HepG2 (cell line): Measurements from ENCODE around the gene SMIM13. TPM values are rescaled to one million over a fixed set of nuclear protein-coding genes. Genes with fewer than 3 reads are reported as not detected.

Experiments
- ATAC-seq: fragments of 200-7000 bp; cut with Tn5 transposase; 3 replicates; pipeline ENCODE4 v1.9.1; 2020; ENCODE audit warnings: mild to moderate bottlenecking, moderate library complexity
- BruUV-seq: library from RNA; stranded (reverse); fragments of 400-500 nt; replicated peaks from 2 replicates; lab custom pipeline; 2021; lab: Mats Ljungman, UMichigan
- CTCF ChIA-PET: fragments of 300-600 bp; formaldehyde crosslinking; extraction: SDS; loops from one replicate; lab custom pipeline; 2021; ENCODE audit warnings: low total read pairs, inconsistent platforms, low intra/inter-chr PET ratio; lab: Yijun Ruan, JAX
- POLR2A ChIA-PET: fragments of 350-600 bp; sonication (Branson Sonifier 250); formaldehyde crosslinking; loops from one replicate; lab custom pipeline; 2020; ENCODE audit warnings: antibody characterized with exemption, inconsistent platforms; lab: Yijun Ruan, JAX
- DNase-seq: peaks from one replicate; pipeline ENCODE4 v3.0.0-alpha.2; 2015; ENCODE audit warnings: low spot score
- FAIRE-seq: peaks from 3 replicates; lab custom pipeline; 2011; peaks lifted over from hg19 to GRCh38; lab: Jason Lieb, UNC
- H2AFZ ChIP-seq: one replicate; pipeline ENCODE4 v1.6.1; 2011; ENCODE audit warnings: low read length, inconsistent platforms
- H3K27ac ChIP-seq: fragments of 300-600 bp; 3 replicates; pipeline ENCODE4 v1.8.0; 2011; ENCODE audit warnings: mixed run types, mild to moderate bottlenecking, mixed read lengths, low read length, inconsistent platforms; ENCODE audit not compliant: insufficient read depth; ENCODE audit errors: extremely low read length
- H3K27me3 ChIP-seq, 2 experiments: fragments of 200-600 bp in 1 of 2; 2 replicates in 1 of 2; 3 replicates in 1 of 2; pipeline versions ENCODE4 v1.6.0 to v1.8.0; 2011; ENCODE audit warnings: low read length in 2 of 2, mild to moderate bottlenecking in 2 of 2, moderate library complexity in 2 of 2, inconsistent platforms in 1 of 2; ENCODE audit not compliant: insufficient read depth in 2 of 2, control insufficient read depth in 1 of 2
- H3K36me3 ChIP-seq, 2 experiments: fragments of 200-600 bp in 1 of 2; replicated peaks in 1 of 2; 2 replicates in 1 of 2; 3 replicates in 1 of 2; pipeline versions ENCODE4 v1.5.1 to v1.8.0; 2011; ENCODE audit warnings: low read length in 2 of 2, inconsistent platforms in 1 of 2; ENCODE audit not compliant: insufficient read depth in 2 of 2, control insufficient read depth in 1 of 2
- H3K4me1 ChIP-seq: 2 replicates; pipeline ENCODE4 v1.5.1; 2012; ENCODE audit warnings: low read length, inconsistent platforms; ENCODE audit not compliant: insufficient read depth
- H3K4me2 ChIP-seq: 2 replicates; pipeline ENCODE4 v1.6.0; 2011; ENCODE audit warnings: low read depth, low read length, inconsistent platforms
- H3K4me3 ChIP-seq, 3 experiments: fragments of 200-600 bp in 1 of 3; sonication (generic), shearing (Covaris generic) in 1 of 3; replicated peaks in 1 of 3; 2 replicates each; pipeline ENCODE4 v1.5.1; 2011 to 2016; ENCODE audit warnings: low read length in 3 of 3, inconsistent platforms in 2 of 3, low read depth in 2 of 3, mild to moderate bottlenecking in 2 of 3, control low read depth in 1 of 3, mixed read lengths in 1 of 3; ENCODE audit not compliant: insufficient read depth in 1 of 3
- H3K79me2 ChIP-seq: one replicate; pipeline ENCODE4 v1.6.1; 2011; ENCODE audit warnings: low read length, inconsistent platforms; ENCODE audit not compliant: insufficient read depth
- H3K9ac ChIP-seq: 2 replicates; pipeline ENCODE4 v1.6.0; 2011; ENCODE audit warnings: mild to moderate bottlenecking, low read depth, low read length, inconsistent platforms; ENCODE audit not compliant: insufficient read depth
- H3K9me3 ChIP-seq: 2 replicates; pipeline ENCODE4 v1.5.1; 2012; ENCODE audit warnings: mild to moderate bottlenecking, low read length
- H4K20me1 ChIP-seq: 2 replicates; pipeline ENCODE4 v1.6.0; 2011; ENCODE audit warnings: inconsistent platforms, mild to moderate bottlenecking, low read length, moderate library complexity; ENCODE audit not compliant: insufficient read depth
- CEBPB ChIP-seq: IDR thresholded peaks from 2 replicates; pipeline ENCODE4 v1.6.1; 2011; ENCODE audit warnings: low read depth, low read length, improper control_type of control experiment, borderline replicate concordance
- E2F1 ChIP-seq: sonication (generic); formaldehyde crosslinking; IDR thresholded peaks from 2 replicates; pipeline ENCODE4 v1.5.0; 2020; ENCODE audit warnings: missing genetic modification reagents
- HOXA5 ChIP-seq: sonication (generic); formaldehyde crosslinking; IDR thresholded peaks from 2 replicates; pipeline ENCODE4 v1.4.0; 2020; ENCODE audit warnings: missing genetic modification reagents
- IRX3 ChIP-seq: sonication (generic); formaldehyde crosslinking; IDR thresholded peaks from 2 replicates; pipeline ENCODE4 v1.8.1; 2023; ENCODE audit warnings: mild to moderate bottlenecking, low read depth, missing genetic modification reagents, borderline replicate concordance
- KDM1A ChIP-seq: IDR thresholded peaks from 2 replicates; pipeline ENCODE4 v1.6.1; 2016; ENCODE audit warnings: missing compliant biosample characterization
- NFRKB ChIP-seq: fragments of 450-650 bp; IDR thresholded peaks from 2 replicates; pipeline ENCODE4 v1.6.1; 2017
- PAF1 ChIP-seq: IDR thresholded peaks from 2 replicates; pipeline ENCODE4 v1.6.1; 2016; ENCODE audit warnings: missing genetic modification reagents, missing compliant biosample characterization
- PBX2 ChIP-seq: IDR thresholded peaks from 2 replicates; pipeline ENCODE4 v1.6.1; 2016; ENCODE audit warnings: control low read depth
- POLR2A ChIP-seq, 2 experiments: IDR thresholded peaks; 2 replicates each; pipeline ENCODE4 v1.6.1; 2011; ENCODE audit warnings: low read depth in 2 of 2, low read length in 2 of 2, mild to moderate bottlenecking in 1 of 2, moderate library complexity in 1 of 2; ENCODE audit not compliant: insufficient read depth in 1 of 2
- PPARG ChIP-seq: conservative IDR thresholded peaks from 2 replicates; pipeline ENCODE4 v1.6.1; 2016; ENCODE audit warnings: missing biosample characterization, missing genetic modification reagents
- REXO4 ChIP-seq: sonication (generic); formaldehyde crosslinking; IDR thresholded peaks from 2 replicates; pipeline ENCODE4 v1.8.0; 2022; ENCODE audit warnings: missing genetic modification reagents, mild to moderate bottlenecking, borderline replicate concordance
- RORA ChIP-seq: sonication (generic); formaldehyde crosslinking; IDR thresholded peaks from 2 replicates; pipeline ENCODE4 v1.5.0; 2020; ENCODE audit warnings: mild to moderate bottlenecking, missing genetic modification reagents, moderate library complexity
- SMARCE1 ChIP-seq: fragments of 450-650 bp; IDR thresholded peaks from 2 replicates; pipeline ENCODE4 v1.6.1; 2017; ENCODE audit warnings: borderline replicate concordance
- ZKSCAN5 ChIP-seq: sonication (generic); formaldehyde crosslinking; IDR thresholded peaks from 2 replicates; pipeline ENCODE4 v1.5.1; 2020; ENCODE audit warnings: mild to moderate bottlenecking, missing genetic modification reagents
- ZNF280D ChIP-seq: sonication (generic); formaldehyde crosslinking; IDR thresholded peaks from 2 replicates; pipeline ENCODE4 v1.5.1; 2020; ENCODE audit warnings: mild to moderate bottlenecking, missing genetic modification reagents
- ZNF543 ChIP-seq: sonication (generic); formaldehyde crosslinking; IDR thresholded peaks from 2 replicates; pipeline ENCODE4 v1.4.0; 2020; ENCODE audit warnings: mild to moderate bottlenecking, missing genetic modification reagents
- ZNF549 ChIP-seq: sonication (generic); formaldehyde crosslinking; IDR thresholded peaks from 2 replicates; pipeline ENCODE4 v1.5.0; 2020; ENCODE audit warnings: missing genetic modification reagents
- ZNF569 ChIP-seq: sonication (generic); formaldehyde crosslinking; IDR thresholded peaks from 2 replicates; pipeline ENCODE4 v1.5.0; 2020; ENCODE audit warnings: mild to moderate bottlenecking, missing genetic modification reagents, moderate library complexity, borderline replicate concordance
- ZNF660 ChIP-seq: sonication (generic); formaldehyde crosslinking; IDR thresholded peaks from 2 replicates; pipeline ENCODE4 v1.5.1; 2020; ENCODE audit warnings: mild to moderate bottlenecking, low read depth, missing genetic modification reagents, borderline replicate concordance
- ZNF746 ChIP-seq: sonication (generic); formaldehyde crosslinking; IDR thresholded peaks from 2 replicates; pipeline ENCODE4 v1.8.0; 2022; ENCODE audit warnings: mild to moderate bottlenecking, missing genetic modification reagents
- WGBS: methylation state at CpG from one replicate; pipeline ENCODE4 v1.1.6; 2017; ENCODE audit warnings: low lambda C conversion rate; 5-methylcytosine and 5-hydroxymethylcytosine counted together
- in situ Hi-C: cut with HindIII; loops from 2 replicates; pipeline ENCODE4 v1.10.0; 2017; ENCODE audit warnings: low pct_unique_long_range_greater_than_20kb; ENCODE audit not compliant: extremely low pct_ligation_motif_present
- intact Hi-C: fragments of 100-400 bp; cut with micrococcal nuclease; formaldehyde crosslinking; loops from one replicate; pipeline ENCODE4 v1.10.0; 2022; ENCODE audit not compliant: unreplicated experiment
- polyA plus RNA-seq, 8 experiments: library from polyadenylated mRNA; depleted of rRNA in 3 of 8; stranded (reverse) in 7 of 8; unstranded in 1 of 8; fragments of >200 nt; fragmentation: Illumina TruSeq in 4 of 8; extraction: Trizol in 4 of 8; gene quantifications; 2 replicates each; pipeline versions ENCODE4 v1.2.1 to v1.2.3, GENCODE V29; 2011 to 2016; ENCODE audit warnings: low read depth in 4 of 8, missing spikeins in 1 of 8, mixed read lengths in 1 of 8; ENCODE audit not compliant: insufficient read depth in 1 of 8
- total RNA-seq, 5 experiments: library from RNA; depleted of rRNA; stranded (reverse); fragments of >200 nt; fragmentation: Illumina TruSeq; extraction: Trizol; gene quantifications; 2 replicates each; pipeline ENCODE4 v1.2.3, GENCODE V29; 2016; ENCODE audit warnings: low read depth in 1 of 5
- TF ChIP-seq, protein P1 (sequence below): sonication (generic); formaldehyde crosslinking; IDR thresholded peaks from 2 replicates; pipeline ENCODE4 v1.5.0; 2020; ENCODE audit warnings: mild to moderate bottlenecking, low read depth, missing genetic modification reagents, borderline replicate concordance

Gene SMIM13
- total and polyA plus RNA-seq, 2 of the 13 experiments (the other 11 are each of a cell fraction or from before 2014, with no cell fraction given) = 2.7 to 10.2 TPM

- in situ Hi-C loops = no loop called here
- no peak overlapping the region for H3K9ac ChIP-seq
- H3K79me2 ChIP-seq = no peaks in the 10 kb centered on the region
- H4K20me1 ChIP-seq = peaks cover 28% of the 10 kb centered on the region
- no peak for ATAC-seq
- H3K27me3 ChIP-seq = no peaks in the 10 kb centered on the region
- WGBS = 94% methylated on average over 3 of the region's 3 CpGs
- FAIRE-seq = no peak
- H2AFZ ChIP-seq = no peak overlapping the region
- ChIA-PET POLR2A (no interaction called here), CTCF (no interaction called here)
- no peaks in the 10 kb centered on the region for H3K9me3 ChIP-seq
- no peak for DNase-seq
- no peak overlapping the region for H3K4me2 ChIP-seq
- H3K4me1 ChIP-seq = peaks cover 35% of the 10 kb centered on the region
- intact Hi-C loops = no loop called here
- H3K27ac ChIP-seq = no peak overlapping the region
- H3K36me3 ChIP-seq = peaks cover 13 to 26% of the 10 kb centered on the region in 2 experiments
- H3K4me3 ChIP-seq = no peak overlapping the region
- BruUV-seq = no TSS peak
- no peak for TF ChIP-seq ZNF746
- TF ChIP-seq ZNF543 = no peak
- TF ChIP-seq RORA (CRISPR knock-in tag) = no peak
- no peak for TF ChIP-seq ZKSCAN5 (CRISPR knock-in tag)
- no peak for TF ChIP-seq HOXA5
- TF ChIP-seq KDM1A (CRISPR knock-in tag) = no peak
- TF ChIP-seq, protein P1, sequence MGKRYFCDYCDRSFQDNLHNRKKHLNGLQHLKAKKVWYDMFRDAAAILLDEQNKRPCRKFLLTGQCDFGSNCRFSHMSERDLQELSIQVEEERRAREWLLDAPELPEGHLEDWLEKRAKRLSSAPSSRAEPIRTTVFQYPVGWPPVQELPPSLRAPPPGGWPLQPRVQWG (CRISPR knock-in tag) = no peak
- no peak for TF ChIP-seq PBX2 (CRISPR knock-in tag)
- no peak for TF ChIP-seq NFRKB
- no peak for TF ChIP-seq SMARCE1
- 0 out of 4 replicates have a peak, but pooled peaks of 1 of the 2 experiments have one; percentile 15 for TF ChIP-seq POLR2A (IDR thresholded peaks at IDR 0.05; ENCODE audit: insufficient read depth in 1 of 2, low read depth in 2 of 2, low read length in 2 of 2)
- 0 out of 2 replicates have a peak, but pooled peaks have one; percentile 20 for TF ChIP-seq ZNF549 (CRISPR knock-in tag)
- TF ChIP-seq REXO4 (CRISPR knock-in tag) = no peak
- TF ChIP-seq ZNF569 (CRISPR knock-in tag) = no peak
- 0 out of 2 replicates have a peak, but pooled peaks have one; percentile 22 for TF ChIP-seq ZNF280D (CRISPR knock-in tag)
- TF ChIP-seq CEBPB = no peak
- no peak for TF ChIP-seq IRX3 (CRISPR knock-in tag)
- no peak for TF ChIP-seq ZNF660 (CRISPR knock-in tag)
- TF ChIP-seq PAF1 (CRISPR knock-in tag) = peak; percentile 88
- peak; percentile 26; the same call in 1 of the 2 replicates for TF ChIP-seq E2F1
- TF ChIP-seq PPARG (CRISPR knock-in tag) = no peak
Observed at GRCh38 chr6:11181478-11182136, 88.0 kb downstream of the SMIM13 start.
